GM12878 (cell line): ENCODE data around the gene DDX24. TPM values are rescaled to one million over a fixed set of nuclear protein-coding genes. Genes with fewer than 3 reads are reported as not detected.

Source experiments
- BCL11A ChIP-seq: IDR thresholded peaks from 2 replicates; pipeline ENCODE4 v1.6.1; 2011; ENCODE audit warnings: low read depth, low read length
- IKZF2 ChIP-seq, 2 experiments: fragments of 450-650 bp; IDR thresholded peaks; 2 replicates each; pipeline ENCODE4 v1.6.1; 2017; ENCODE audit warnings: mild to moderate bottlenecking in 2 of 2, moderate library complexity in 2 of 2
- IRF4 ChIP-seq: IDR thresholded peaks from 2 replicates; pipeline ENCODE4 v1.6.1; 2011; ENCODE audit warnings: low read depth, low read length
- JUND ChIP-seq: IDR thresholded peaks from 2 replicates; pipeline ENCODE4 v1.6.1; 2012; ENCODE audit warnings: low read depth, mild to moderate bottlenecking, low read length, improper control_type of control experiment, moderate library complexity
- KDM1A ChIP-seq: fragments of 200-600 bp; sonication (generic); IDR thresholded peaks from 2 replicates; pipeline ENCODE4 v1.6.1; 2016; ENCODE audit warnings: borderline replicate concordance
- LARP7 ChIP-seq: fragments of 450-650 bp; IDR thresholded peaks from 2 replicates; pipeline ENCODE4 v1.6.1; 2017; ENCODE audit warnings: mild to moderate bottlenecking
- MTA2 ChIP-seq: fragments of 450-650 bp; IDR thresholded peaks from 2 replicates; pipeline ENCODE4 v1.6.1; 2016; ENCODE audit warnings: low read depth, mild to moderate bottlenecking, moderate library complexity
- NFYA ChIP-seq: IDR thresholded peaks from 2 replicates; pipeline ENCODE4 v1.6.1; 2011; ENCODE audit warnings: low read depth, mild to moderate bottlenecking, low read length, improper control_type of control experiment, borderline replicate concordance
- NR2F1 ChIP-seq: fragments of 450-650 bp; conservative IDR thresholded peaks from 2 replicates; pipeline ENCODE4 v1.6.1; 2017; ENCODE audit warnings: mild to moderate bottlenecking
- PAX8 ChIP-seq: fragments of 450-650 bp; IDR thresholded peaks from 2 replicates; pipeline ENCODE4 v1.6.1; 2017; ENCODE audit warnings: mild to moderate bottlenecking, moderate library complexity
- POU2F2 ChIP-seq: IDR thresholded peaks from 3 replicates; pipeline ENCODE4 v1.6.1; 2011; ENCODE audit warnings: low read depth, mild to moderate bottlenecking, low read length, borderline replicate concordance
- RAD51 ChIP-seq: fragments of 450-650 bp; IDR thresholded peaks from 2 replicates; pipeline ENCODE4 v1.6.1; 2016; ENCODE audit warnings: moderate library complexity, mild to moderate bottlenecking, inconsistent platforms
- SIX5 ChIP-seq: IDR thresholded peaks from 2 replicates; pipeline ENCODE4 v1.6.1; 2011; ENCODE audit warnings: mild to moderate bottlenecking, low read depth, low read length, moderate library complexity; ENCODE audit not compliant: severe bottlenecking
- SREBF2 ChIP-seq: IDR thresholded peaks from 2 replicates; pipeline ENCODE4 v1.6.1; 2012; ENCODE audit warnings: mild to moderate bottlenecking, low read length
- YY1 ChIP-seq: IDR thresholded peaks from 2 replicates; pipeline ENCODE4 v1.6.1; 2011; ENCODE audit warnings: low read depth, mild to moderate bottlenecking, low read length
- ZBED1 ChIP-seq: IDR thresholded peaks from 2 replicates; pipeline ENCODE4 v1.6.1; 2016; ENCODE audit warnings: borderline replicate concordance
- ZNF217 ChIP-seq: fragments of 450-650 bp; IDR thresholded peaks from 2 replicates; pipeline ENCODE4 v1.6.1; 2017; ENCODE audit warnings: antibody characterized with exemption, mild to moderate bottlenecking
- polyA plus RNA-seq, 11 experiments: library from polyadenylated mRNA; depleted of rRNA in 4 of 11; unstranded in 6 of 11; stranded (reverse) in 5 of 11; fragments of >200 nt; fragmentation: Nextera tagmentation in 4 of 11; fragmentation: Illumina TruSeq in 1 of 11; extraction: Ambion mirVana in 4 of 11; extraction: Trizol in 1 of 11; gene quantifications; 1 replicate in 1 of 11; 2 replicates in 10 of 11; pipeline versions ENCODE4 v1.2.1 to v1.2.3, GENCODE V29; 2011 to 2016; ENCODE audit warnings: inconsistent platforms in 2 of 11, missing spikeins in 2 of 11, low read depth in 1 of 11
- total RNA-seq, 4 experiments: library from RNA; depleted of rRNA in 3 of 4; stranded (reverse); fragments of >200 nt in 3 of 4; fragmentation: Illumina TruSeq in 1 of 4; extraction: Trizol in 1 of 4; gene quantifications; 2 replicates each; pipeline versions ENCODE4 v1.2.1 to v1.2.3, GENCODE V29; 2013 to 2021
- TF ChIP-seq, protein P1 (sequence below): fragments of 450-650 bp; IDR thresholded peaks from 2 replicates; pipeline ENCODE4 v1.6.1; 2018; ENCODE audit warnings: borderline replicate concordance, mild to moderate bottlenecking; ENCODE audit not compliant: partially characterized antibody
- TF ChIP-seq, protein P2 (sequence below): IDR thresholded peaks from 2 replicates; pipeline ENCODE4 v1.6.1; 2011; ENCODE audit warnings: borderline replicate concordance, low read depth, mild to moderate bottlenecking, moderate library complexity, low read length; ENCODE audit not compliant: insufficient read depth, poor library complexity, severe bottlenecking
- TF ChIP-seq, protein P3 (sequence below): fragments of 450-650 bp; IDR thresholded peaks from 2 replicates; pipeline ENCODE4 v1.6.1; 2014; ENCODE audit warnings: mild to moderate bottlenecking
- TF ChIP-seq, protein P4 (sequence below): fragments of 450-650 bp; IDR thresholded peaks from 2 replicates; pipeline ENCODE4 v1.6.1; 2017; ENCODE audit warnings: antibody characterized with exemption, mild to moderate bottlenecking, moderate library complexity
- TF ChIP-seq, protein P5 (sequence below): fragments of 150-350 bp; IDR thresholded peaks from 2 replicates; pipeline ENCODE4 v1.6.1; 2014; ENCODE audit warnings: mild to moderate bottlenecking, low read depth, low read length

The DDX24 gene
- total and polyA plus RNA-seq, 10 of the 15 experiments (the other 5 are each of a cell fraction or from before 2014, with no cell fraction given), result 137 to 266 (median 184) TPM

DNA sequence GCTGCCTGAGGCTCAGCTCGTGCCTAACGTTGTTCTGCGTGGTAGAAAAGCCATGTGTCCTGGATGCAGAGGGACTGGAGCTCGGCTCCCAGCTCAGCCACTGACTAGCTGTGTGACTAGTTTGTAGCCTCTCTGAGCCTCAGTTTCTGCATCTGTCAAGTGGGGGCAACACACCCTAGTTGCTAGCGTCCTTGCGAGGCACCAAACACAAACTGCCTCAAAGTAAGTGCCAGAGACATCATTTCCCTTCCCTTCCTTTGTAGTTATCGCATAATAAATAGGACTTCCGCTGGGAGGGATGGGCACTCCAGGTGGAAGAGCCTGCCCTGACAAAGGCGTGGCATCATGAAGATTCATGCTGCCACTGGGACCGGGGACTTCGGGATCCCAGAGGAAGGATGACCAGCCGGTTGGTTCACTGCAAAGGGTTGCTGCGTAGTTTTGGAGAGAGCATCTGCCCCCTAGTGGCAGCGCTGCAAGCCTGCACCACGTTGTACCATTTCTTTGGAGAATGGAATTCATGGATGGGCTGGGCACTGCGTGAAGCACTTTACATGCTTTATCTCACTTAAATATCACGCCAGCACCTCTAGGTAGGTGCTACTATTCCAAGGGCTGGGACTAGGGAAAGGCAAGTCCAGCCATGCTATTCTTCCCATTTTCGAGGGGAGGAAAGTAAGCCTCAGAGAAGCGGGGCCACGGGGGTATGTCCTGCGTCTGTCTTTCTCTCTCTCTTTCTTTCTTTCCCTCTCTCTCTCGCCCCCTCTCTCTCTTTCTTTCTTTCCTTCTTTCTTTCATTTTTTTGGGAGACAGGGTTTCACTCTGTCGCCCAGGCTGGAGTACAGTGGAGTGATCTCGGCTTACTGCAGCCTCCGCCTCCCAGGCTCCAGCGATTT is 79.3 kb downstream of the DDX24 start (continued):
- no peak for TF ChIP-seq IRF4
- no peak for TF ChIP-seq PAX8
- TF ChIP-seq KDM1A, result no peak
- no peak for TF ChIP-seq SIX5
- no peak for TF ChIP-seq POU2F2
- TF ChIP-seq BCL11A, result no peak
- TF ChIP-seq, protein P1, sequence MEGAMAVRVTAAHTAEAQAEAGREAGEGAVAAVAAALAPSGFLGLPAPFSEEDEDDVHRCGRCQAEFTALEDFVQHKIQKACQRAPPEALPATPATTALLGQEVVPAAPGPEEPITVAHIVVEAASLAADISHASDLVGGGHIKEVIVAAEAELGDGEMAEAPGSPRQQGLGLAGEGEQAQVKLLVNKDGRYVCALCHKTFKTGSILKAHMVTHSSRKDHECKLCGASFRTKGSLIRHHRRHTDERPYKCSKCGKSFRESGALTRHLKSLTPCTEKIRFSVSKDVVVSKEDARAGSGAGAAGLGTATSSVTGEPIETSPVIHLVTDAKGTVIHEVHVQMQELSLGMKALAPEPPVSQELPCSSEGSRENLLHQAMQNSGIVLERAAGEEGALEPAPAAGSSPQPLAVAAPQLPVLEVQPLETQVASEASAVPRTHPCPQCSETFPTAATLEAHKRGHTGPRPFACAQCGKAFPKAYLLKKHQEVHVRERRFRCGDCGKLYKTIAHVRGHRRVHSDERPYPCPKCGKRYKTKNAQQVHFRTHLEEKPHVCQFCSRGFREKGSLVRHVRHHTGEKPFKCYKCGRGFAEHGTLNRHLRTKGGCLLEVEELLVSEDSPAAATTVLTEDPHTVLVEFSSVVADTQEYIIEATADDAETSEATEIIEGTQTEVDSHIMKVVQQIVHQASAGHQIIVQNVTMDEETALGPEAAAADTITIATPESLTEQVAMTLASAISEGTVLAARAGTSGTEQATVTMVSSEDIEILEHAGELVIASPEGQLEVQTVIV, result no peak
- no peak for TF ChIP-seq RAD51
- TF ChIP-seq MTA2, result no peak
- no peak for TF ChIP-seq SREBF2
- TF ChIP-seq ZBED1, result no peak
- TF ChIP-seq NR2F1, result 0 out of 2 replicates have a peak, but pooled peaks have one; percentile 32
- TF ChIP-seq, protein P2, sequence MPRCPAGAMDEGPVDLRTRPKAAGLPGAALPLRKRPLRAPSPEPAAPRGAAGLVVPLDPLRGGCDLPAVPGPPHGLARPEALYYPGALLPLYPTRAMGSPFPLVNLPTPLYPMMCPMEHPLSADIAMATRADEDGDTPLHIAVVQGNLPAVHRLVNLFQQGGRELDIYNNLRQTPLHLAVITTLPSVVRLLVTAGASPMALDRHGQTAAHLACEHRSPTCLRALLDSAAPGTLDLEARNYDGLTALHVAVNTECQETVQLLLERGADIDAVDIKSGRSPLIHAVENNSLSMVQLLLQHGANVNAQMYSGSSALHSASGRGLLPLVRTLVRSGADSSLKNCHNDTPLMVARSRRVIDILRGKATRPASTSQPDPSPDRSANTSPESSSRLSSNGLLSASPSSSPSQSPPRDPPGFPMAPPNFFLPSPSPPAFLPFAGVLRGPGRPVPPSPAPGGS, result no peak
- TF ChIP-seq, protein P3, sequence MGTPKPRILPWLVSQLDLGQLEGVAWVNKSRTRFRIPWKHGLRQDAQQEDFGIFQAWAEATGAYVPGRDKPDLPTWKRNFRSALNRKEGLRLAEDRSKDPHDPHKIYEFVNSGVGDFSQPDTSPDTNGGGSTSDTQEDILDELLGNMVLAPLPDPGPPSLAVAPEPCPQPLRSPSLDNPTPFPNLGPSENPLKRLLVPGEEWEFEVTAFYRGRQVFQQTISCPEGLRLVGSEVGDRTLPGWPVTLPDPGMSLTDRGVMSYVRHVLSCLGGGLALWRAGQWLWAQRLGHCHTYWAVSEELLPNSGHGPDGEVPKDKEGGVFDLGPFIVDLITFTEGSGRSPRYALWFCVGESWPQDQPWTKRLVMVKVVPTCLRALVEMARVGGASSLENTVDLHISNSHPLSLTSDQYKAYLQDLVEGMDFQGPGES, result no peak
- TF ChIP-seq, protein P4, sequence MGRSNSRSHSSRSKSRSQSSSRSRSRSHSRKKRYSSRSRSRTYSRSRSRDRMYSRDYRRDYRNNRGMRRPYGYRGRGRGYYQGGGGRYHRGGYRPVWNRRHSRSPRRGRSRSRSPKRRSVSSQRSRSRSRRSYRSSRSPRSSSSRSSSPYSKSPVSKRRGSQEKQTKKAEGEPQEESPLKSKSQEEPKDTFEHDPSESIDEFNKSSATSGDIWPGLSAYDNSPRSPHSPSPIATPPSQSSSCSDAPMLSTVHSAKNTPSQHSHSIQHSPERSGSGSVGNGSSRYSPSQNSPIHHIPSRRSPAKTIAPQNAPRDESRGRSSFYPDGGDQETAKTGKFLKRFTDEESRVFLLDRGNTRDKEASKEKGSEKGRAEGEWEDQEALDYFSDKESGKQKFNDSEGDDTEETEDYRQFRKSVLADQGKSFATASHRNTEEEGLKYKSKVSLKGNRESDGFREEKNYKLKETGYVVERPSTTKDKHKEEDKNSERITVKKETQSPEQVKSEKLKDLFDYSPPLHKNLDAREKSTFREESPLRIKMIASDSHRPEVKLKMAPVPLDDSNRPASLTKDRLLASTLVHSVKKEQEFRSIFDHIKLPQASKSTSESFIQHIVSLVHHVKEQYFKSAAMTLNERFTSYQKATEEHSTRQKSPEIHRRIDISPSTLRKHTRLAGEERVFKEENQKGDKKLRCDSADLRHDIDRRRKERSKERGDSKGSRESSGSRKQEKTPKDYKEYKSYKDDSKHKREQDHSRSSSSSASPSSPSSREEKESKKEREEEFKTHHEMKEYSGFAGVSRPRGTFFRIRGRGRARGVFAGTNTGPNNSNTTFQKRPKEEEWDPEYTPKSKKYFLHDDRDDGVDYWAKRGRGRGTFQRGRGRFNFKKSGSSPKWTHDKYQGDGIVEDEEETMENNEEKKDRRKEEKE, result no peak
- TF ChIP-seq LARP7, result 0 out of 2 replicates have a peak, but pooled peaks have one; percentile 43
- no peak for TF ChIP-seq ZNF217
- no peak for TF ChIP-seq NFYA
- TF ChIP-seq JUND, result no peak
- peak; percentile 67 for TF ChIP-seq YY1
- TF ChIP-seq IKZF2 (IDR thresholded peaks at IDR 0.05), result peak; percentile 52 to 70; a peak in 3 of 4 replicates
- TF ChIP-seq, protein P5, sequence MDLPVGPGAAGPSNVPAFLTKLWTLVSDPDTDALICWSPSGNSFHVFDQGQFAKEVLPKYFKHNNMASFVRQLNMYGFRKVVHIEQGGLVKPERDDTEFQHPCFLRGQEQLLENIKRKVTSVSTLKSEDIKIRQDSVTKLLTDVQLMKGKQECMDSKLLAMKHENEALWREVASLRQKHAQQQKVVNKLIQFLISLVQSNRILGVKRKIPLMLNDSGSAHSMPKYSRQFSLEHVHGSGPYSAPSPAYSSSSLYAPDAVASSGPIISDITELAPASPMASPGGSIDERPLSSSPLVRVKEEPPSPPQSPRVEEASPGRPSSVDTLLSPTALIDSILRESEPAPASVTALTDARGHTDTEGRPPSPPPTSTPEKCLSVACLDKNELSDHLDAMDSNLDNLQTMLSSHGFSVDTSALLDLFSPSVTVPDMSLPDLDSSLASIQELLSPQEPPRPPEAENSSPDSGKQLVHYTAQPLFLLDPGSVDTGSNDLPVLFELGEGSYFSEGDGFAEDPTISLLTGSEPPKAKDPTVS, result no peak
